GM12872 (cell line): ENCODE measurements around the gene RAB39B.
A peak's percentile ranks its signal among the peaks of the same experiment; 100 is the strongest.

Source experiments
- TF ChIP-seq, protein P1 (sequence below): IDR thresholded peaks from 3 replicates; pipeline ENCODE4 v1.5.1; 2011; ENCODE audit warnings: low read depth, mild to moderate bottlenecking, low read length, moderate library complexity; ENCODE audit not compliant: insufficient read depth

Gene RAB39B

DNA sequence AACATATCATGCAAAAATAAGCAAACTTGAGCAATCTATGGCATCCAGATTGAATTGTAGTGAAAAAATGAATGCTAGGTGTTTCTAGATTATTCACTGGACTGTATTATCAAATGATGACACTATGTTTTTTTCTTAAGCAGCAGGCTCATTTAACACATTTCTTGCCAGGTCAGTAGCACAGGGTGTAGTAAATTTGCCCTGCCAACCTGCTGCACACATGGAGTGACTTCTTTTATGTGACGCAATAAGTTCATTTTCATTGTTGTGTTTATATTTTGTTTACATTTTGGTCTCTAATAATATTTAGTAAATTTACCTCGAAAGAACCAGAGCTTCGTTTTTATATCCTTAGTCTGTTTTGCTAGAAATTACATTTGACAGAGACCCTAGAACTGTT lies 38.5 kb downstream of the RAB39B start:
- TF ChIP-seq, protein P1, sequence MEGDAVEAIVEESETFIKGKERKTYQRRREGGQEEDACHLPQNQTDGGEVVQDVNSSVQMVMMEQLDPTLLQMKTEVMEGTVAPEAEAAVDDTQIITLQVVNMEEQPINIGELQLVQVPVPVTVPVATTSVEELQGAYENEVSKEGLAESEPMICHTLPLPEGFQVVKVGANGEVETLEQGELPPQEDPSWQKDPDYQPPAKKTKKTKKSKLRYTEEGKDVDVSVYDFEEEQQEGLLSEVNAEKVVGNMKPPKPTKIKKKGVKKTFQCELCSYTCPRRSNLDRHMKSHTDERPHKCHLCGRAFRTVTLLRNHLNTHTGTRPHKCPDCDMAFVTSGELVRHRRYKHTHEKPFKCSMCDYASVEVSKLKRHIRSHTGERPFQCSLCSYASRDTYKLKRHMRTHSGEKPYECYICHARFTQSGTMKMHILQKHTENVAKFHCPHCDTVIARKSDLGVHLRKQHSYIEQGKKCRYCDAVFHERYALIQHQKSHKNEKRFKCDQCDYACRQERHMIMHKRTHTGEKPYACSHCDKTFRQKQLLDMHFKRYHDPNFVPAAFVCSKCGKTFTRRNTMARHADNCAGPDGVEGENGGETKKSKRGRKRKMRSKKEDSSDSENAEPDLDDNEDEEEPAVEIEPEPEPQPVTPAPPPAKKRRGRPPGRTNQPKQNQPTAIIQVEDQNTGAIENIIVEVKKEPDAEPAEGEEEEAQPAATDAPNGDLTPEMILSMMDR, result no peak

DNA sequence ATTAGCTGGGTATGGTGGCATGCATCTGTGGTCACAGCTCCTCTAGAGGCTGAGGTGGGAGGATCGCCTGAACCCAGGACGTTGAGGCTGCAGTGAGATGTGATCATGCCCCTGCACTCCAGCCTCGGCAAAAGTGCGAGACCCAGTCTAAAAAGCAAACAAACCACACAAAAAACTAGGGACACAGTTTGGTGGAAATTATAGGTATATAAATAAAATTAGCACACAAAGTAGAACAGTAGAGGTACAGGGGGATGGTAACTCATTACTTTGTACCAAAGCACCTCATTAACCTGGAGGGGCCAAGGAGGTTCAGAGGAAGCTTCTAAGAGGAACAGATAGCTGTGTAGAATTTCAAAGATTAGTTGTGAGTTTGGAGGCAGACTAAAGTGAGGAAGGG lies 42.9 kb downstream of the RAB39B start:
- TF ChIP-seq, protein P1, result no peak

DNA sequence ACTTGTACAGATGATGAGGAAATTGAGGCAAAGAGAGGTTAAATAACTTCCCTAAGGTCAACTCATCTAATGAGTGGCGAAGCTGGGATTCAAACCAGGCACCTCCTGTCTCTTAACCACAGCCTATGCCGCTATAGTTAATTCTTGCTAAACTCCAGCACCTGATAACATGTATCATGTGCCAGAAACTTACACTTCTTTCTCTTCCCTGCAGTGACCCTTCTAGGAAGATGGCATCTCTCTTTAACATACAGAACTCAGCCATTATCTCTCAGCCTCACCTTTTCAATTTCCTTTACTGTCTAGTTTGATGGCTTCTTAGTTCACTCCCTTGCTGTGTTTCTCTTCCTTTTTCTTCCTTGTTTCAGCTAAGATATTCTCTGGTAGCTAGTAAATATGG lies 45.5 kb downstream of the RAB39B start:
- TF ChIP-seq, protein P1, result no peak

DNA sequence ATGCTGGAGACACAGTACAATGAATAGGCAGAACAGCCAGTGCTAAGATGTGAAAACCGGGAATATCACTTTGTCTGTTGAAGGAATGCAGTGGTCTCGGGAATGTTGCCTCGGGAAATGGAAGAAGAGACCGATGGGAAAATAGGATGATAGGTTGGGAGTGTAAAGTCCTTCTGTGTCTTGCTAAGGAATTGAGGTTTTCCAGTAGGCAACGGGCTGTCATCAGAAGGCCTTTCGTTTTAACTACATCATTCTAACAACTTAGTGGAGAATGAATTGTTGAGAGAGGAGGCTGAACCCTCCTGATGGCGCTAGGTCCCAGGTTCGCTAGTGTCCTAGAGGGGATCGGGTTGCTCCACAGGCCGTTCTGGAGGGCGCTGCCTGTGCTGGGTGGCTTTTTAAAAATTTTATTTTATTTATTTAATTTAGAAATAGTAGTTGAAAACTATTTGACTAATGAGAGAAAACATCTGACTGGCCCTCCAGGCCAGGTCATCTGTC lies 47.3 kb downstream of the RAB39B start:
- TF ChIP-seq, protein P1, result no peak

DNA sequence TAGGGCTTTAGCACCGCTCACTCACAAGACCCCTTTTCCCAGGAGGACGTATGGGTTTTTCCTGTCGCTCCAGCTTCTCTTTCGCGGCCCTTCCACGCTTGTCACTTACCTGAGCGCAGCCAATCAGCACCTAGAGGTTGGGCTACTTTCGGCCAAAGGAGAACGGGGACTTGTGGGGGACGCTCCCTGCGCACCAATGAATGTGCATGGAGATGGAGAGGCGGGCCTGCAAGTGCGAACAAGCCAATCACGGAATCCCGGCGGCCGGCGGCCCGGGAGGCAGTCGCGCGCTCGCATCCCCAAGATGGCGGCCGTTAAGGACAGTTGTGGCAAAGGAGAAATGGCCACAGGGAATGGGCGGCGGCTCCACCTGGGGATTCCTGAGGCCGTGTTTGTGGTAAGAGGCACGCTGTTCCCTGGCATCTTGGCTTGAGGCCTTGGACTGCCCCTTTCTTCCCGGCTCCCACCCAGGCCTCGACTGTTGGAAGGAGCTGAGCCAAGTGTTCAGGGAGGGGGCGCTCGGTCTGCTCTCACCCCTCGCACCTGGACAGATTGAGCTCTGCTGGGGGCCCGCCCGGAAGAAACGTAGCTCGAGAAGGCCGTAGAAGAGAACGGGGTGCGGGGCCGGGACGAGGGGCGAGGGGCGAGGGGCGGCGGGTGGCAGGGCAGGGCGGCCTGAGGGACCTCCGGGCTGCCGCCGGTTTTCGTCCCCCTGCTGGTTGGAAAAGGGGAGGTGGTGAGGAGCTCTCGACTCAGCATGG lies 47.9 kb downstream of the RAB39B start, which contains the start of gene VBP1:
TSS of gene VBP1 (plus strand) at position 282 of the 761 bp plus-strand sequence. CDS start at position 305, 23 bp downstream.
- TF ChIP-seq, protein P1, result peak; percentile 54; the same call in 2 of the 3 replicates

DNA sequence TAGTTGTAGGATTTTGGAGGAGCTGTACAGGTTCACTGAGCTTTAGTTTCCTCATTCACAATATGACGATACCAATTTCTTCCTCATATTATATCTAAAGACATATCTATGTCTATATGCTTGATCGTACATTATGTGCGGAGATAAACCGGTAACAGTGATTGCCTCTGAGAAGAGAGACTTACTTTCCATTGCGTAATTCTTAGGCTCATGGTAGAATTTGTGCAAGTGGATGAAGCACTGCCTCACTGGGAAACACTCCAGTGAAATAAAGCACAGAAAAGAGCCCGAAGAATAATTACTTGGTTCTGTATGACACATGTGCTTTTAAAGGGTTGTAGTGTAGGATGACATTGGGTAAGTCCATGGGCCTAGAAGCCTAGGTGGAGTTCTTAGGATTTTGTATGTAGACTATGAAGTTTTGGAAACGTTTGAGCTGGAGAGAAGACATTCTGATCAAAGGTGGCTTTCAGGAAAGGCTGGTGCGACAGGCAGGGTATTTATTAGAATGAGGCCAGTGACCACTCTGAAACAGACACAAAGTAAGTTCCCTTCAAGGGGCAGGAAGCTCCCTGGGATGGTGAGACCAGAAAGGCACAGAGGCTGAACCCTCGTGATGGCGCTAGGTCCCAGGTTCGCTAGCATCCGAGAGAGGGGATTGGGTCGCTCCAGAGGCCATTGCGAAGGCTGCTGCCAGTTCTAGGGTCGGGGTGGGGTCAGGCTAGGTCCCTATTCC lies 48.7 kb downstream of the RAB39B start:
- TF ChIP-seq, protein P1, result no peak

DNA sequence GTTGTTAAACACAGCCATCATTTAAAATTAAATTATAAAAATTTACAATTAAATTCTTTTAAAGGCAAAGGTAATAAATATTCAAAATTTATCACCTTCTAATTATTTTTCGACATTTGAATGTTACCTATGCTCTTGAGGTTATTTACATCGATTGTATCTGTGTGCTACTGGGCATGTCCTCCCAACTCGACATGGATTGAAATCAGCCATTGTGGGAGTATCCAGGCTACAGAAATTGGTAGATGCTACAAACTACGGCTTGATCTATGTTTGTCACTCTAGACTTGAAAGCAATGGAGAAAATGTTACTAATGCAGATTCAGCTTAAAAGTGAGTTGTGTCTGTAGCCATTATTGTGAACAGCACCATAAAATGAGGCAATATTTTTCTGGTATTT lies 50.6 kb downstream of the RAB39B start:
- TF ChIP-seq, protein P1, result no peak
